Fibroblast of the conjunctiva (primary cell): ENCODE measurements around the gene CDK9.

Experiments used
- DNase-seq: peaks from one replicate; pipeline ENCODE4 v3.0.0-alpha.2; 2010; ENCODE audit warnings: low read depth

Gene CDK9

GRCh38 chr9:127803507-127804352 is 17.9 kb downstream of the CDK9 start:
- DNase-seq = no peak

DNA sequence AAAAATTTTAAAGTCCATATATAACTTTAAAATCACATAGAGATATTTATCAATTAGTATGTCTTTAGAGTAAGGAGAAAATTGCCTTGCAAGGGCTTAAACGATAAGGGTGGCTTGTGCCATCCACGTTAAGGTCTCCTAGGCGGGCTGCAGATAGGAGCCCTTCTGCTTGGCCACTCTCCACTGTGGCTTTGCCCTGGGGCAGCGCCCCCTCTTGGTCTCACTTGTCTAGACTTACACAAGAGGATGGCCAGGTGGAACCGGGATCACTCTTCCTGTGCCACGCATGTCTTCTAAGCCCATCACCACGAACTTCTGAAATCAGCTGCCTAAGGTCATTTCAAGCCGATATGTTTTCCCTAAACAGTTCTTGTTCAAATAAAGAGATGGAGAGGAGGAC is 19.8 kb downstream of the CDK9 start:
- no peak for DNase-seq

- no peak for DNase-seq
Measured at GRCh38 chr9:127806871-127807270, 21.0 kb downstream of the CDK9 start.

- DNase-seq = no peak
Measured at GRCh38 chr9:127808347-127809001, 22.6 kb downstream of the CDK9 start.

- DNase-seq = no peak
Measured at GRCh38 chr9:127809002-127809539, 23.2 kb downstream of the CDK9 start.

GRCh38 chr9:127809540-127810377 is 23.9 kb downstream of the CDK9 start:
- no peak for DNase-seq

GRCh38 chr9:127810378-127811187 is 24.7 kb downstream of the CDK9 start:
- no peak for DNase-seq

DNA sequence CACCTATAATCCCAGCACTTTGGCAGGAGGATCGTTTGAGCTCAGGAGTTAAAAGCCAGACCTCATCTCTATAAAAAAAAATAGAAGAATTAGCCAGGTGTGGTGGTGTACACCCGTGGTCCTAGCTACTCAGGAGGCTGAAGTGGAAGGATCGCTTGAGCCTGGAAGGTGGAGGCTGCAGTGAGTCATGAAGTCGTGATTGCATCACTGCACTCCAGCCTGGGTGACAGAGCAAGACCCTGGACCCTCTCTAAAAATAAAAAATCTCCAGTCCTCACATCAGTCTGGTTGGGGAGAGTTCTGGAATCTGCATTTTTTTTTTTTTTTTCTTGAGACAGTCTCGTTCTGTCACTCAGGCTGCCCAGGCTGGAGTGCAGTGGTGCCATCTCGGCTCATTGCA is 26.2 kb downstream of the CDK9 start:
- DNase-seq = no peak

DNA sequence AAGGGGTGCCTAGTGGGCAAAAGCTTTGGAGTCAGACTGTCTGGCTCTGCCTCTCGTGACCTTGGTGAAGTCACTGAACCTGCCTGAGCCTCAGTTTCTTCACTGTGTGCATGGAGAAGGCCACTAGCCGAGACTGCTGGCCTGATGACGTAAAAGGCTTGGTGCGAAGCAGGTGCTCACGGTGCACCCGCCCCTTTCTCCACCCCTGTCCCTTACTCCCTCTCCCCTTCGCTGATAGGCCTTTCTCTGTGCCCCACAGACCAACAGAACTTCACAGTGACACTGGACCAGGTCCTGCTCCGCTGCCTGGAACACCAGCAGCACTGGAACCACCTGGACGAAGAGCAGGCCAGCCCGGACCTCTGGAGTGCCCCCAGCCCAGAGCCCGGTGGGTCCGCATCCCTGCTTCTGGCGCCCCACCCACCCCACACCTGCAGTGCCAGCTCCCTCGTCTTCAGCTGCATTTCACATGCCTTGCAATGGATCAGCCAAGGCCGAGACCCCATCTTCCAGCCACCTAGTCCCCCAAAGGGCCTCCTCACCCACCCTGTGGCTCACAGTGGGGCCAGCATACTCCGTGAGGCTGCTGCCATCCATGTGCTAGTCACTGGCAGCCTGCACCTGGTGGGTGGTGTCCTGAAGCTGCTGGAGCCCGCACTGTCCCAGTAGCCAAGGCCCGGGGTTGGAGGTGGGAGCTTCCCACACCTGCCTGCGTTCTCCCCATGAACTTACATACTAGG is 27.3 kb downstream of the CDK9 start:
- DNase-seq = no peak

DNA sequence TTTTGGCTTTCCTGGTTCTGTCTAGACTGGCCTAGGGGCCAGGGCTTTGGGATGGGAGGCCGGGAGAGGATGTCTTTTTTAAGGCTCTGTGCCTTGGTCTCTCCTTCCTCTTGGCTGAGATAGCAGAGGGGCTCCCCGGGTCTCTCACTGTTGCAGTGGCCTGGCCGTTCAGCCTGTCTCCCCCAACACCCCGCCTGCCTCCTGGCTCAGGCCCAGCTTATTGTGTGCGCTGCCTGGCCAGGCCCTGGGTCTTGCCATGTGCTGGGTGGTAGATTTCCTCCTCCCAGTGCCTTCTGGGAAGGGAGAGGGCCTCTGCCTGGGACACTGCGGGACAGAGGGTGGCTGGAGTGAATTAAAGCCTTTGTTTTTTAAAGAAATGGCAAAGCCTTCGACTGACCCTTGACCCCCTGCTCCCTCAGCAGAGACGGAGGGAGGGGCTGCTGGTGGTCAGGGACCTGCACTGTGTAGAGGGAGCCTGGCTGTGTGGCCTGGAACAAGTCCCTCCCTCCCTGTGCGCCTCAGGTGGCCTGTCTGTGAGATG is 27.9 kb downstream of the CDK9 start:
- DNase-seq = no peak

- DNase-seq = no peak
Measured at GRCh38 chr9:127814619-127815511, 29.0 kb downstream of the CDK9 start.

GRCh38 chr9:127815512-127816361 is 29.9 kb downstream of the CDK9 start:
- no peak for DNase-seq

DNA sequence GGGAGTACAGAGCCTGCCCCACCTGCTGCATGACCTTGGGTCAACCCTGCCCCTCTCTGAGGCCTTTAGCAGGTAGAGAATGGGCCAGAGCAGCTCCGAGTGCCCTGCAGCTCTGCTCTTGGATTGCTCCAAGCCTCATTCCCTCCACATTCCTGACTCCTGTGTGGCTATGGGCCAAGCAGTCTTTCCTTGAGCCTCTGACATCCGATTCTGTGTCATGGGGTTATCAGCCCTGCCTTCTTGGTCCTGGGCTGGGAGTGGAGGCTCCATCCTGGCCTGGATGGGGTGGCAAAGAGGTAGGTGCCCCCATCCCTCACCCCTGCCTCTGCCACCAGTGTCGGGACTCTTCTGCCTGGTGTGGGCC is 30.5 kb downstream of the CDK9 start:
- DNase-seq = no peak

DNA sequence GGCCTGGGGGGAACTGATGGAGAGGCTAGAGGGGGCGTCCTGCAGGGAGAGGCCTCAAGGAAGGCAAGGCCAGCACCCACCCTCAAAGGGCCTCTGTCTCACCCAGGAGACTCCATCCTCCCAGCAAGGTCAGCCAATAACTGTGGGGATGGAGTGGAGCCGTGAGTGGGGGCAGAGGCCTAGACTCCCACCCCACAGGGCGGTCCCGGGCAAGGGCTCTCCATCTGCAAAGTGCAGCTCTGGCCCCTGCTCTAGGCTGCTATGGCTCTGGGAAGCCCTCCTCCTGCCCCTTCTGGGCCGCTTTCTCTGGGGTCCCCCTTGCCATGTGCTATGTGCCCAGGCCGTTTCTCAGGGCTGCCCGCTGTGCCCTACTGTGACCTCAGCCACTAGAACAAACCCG is 30.9 kb downstream of the CDK9 start:
- DNase-seq = no peak

- DNase-seq = no peak
Measured at GRCh38 chr9:127817881-127818434, 32.1 kb downstream of the CDK9 start.

DNA sequence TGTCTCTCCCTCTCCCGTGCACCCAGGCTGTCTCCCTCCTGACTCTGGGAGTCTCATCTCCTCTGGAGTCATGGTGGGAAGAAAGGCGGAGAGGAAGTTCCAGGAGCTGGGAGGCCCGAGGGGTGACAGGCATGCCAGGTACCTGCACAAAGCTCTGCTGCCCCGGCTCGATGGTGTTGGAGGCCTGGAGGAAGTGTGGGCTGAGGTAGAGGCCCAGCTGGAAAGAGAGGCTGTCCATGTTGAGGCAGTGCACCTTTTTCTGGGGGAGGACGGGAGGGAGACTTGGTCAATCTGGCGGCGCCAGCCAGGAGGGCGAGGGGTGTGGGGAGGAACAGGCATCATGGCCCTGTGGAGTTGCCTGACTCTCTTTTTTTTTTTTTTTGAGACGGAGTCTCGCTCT is 32.7 kb downstream of the CDK9 start:
- no peak for DNase-seq

DNA sequence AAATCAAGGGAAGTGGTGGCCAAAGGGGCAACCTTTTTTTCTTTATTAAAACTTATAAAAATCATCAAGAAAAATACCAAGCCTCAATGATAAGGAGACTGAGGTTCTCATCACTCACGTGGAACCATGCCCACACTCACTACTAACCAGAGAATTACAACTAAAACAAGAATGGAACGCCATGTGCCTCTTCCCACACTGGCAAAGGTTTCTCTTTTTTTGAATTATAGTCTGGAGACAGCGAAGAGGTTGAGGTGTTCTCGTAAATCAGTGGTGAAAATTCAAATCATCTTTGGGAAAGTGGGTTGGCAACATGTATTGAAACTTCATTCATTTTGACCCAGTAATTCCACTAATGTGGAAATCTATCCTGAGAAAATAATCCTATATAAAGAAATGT is 36.3 kb downstream of the CDK9 start:
- no peak for DNase-seq

GRCh38 chr9:127825319-127826051 is 39.7 kb downstream of the CDK9 start:
- DNase-seq = no peak
